H9 (cell line): ENCODE data around the gene RUNX1. TPM values are rescaled to one million over a fixed set of nuclear protein-coding genes. Genes with fewer than 3 reads are reported as not detected.
A peak's percentile ranks its signal among the peaks of the same experiment; 100 is the strongest.

Source experiments
- DNase-seq: peaks from one replicate; pipeline ENCODE4 v3.0.0-alpha.2; 2017
- H2AFZ ChIP-seq: one replicate; pipeline ENCODE4 v1.6.1; 2013; ENCODE audit warnings: mild to moderate bottlenecking, low read length, control low read depth, moderate library complexity
- H2AK5ac ChIP-seq: 2 replicates; pipeline ENCODE4 v1.6.1; 2013; ENCODE audit warnings: low read length, control low read depth, mixed read lengths; ENCODE audit not compliant: insufficient read length
- H2BK120ac ChIP-seq: one replicate; pipeline ENCODE4 v1.6.1; 2013; ENCODE audit warnings: low read depth, mild to moderate bottlenecking, low read length, control low read depth, inconsistent platforms; ENCODE audit not compliant: poor library complexity, severe bottlenecking
- H2BK12ac ChIP-seq: 2 replicates; pipeline ENCODE4 v1.6.1; 2013; ENCODE audit warnings: low read length, control low read depth, mixed read lengths, low read depth; ENCODE audit not compliant: insufficient read length
- H2BK15ac ChIP-seq: 2 replicates; pipeline ENCODE4 v1.6.1; 2013; ENCODE audit warnings: low read depth, low read length, control low read depth
- H2BK20ac ChIP-seq: one replicate; pipeline ENCODE4 v1.6.1; 2013; ENCODE audit warnings: low read depth, mild to moderate bottlenecking, low read length, control low read depth, inconsistent platforms; ENCODE audit not compliant: poor library complexity, severe bottlenecking
- H2BK5ac ChIP-seq: 2 replicates; pipeline ENCODE4 v1.6.1; 2013; ENCODE audit warnings: low read length, control low read depth, mixed read lengths; ENCODE audit not compliant: insufficient read length
- H3K14ac ChIP-seq: 2 replicates; pipeline ENCODE4 v1.6.1; 2013; ENCODE audit warnings: low read length, control low read depth; ENCODE audit not compliant: insufficient read depth
- H3K18ac ChIP-seq: 2 replicates; pipeline ENCODE4 v1.6.1; 2013; ENCODE audit warnings: low read depth, mild to moderate bottlenecking, mixed read lengths, low read length, control low read depth; ENCODE audit not compliant: insufficient read length
- H3K23ac ChIP-seq: 2 replicates; pipeline ENCODE4 v1.6.1; 2013; ENCODE audit warnings: low read length, control low read depth, mixed read lengths, low read depth; ENCODE audit not compliant: insufficient read length
- H3K23me2 ChIP-seq: 2 replicates; pipeline ENCODE4 v1.6.1; 2013; ENCODE audit warnings: low read depth, mild to moderate bottlenecking, mixed read lengths, low read length, control low read depth; ENCODE audit not compliant: insufficient read length, poor library complexity, severe bottlenecking
- H3K27ac ChIP-seq: 2 replicates; pipeline ENCODE4 v1.5.1; 2013; ENCODE audit warnings: low read length, control low read depth, mixed read lengths, low read depth; ENCODE audit not compliant: insufficient read length
- H3K27me3 ChIP-seq: 2 replicates; pipeline ENCODE4 v1.6.1; 2013; ENCODE audit warnings: low read length, control low read depth, inconsistent platforms; ENCODE audit not compliant: insufficient read depth
- H3K4ac ChIP-seq: 2 replicates; pipeline ENCODE4 v1.6.1; 2013; ENCODE audit warnings: low read depth, mild to moderate bottlenecking, control low read depth, inconsistent platforms, low read length, moderate library complexity
- H3K4me1 ChIP-seq: 2 replicates; pipeline ENCODE4 v1.6.1; 2013; ENCODE audit warnings: low read length, control low read depth, inconsistent platforms; ENCODE audit not compliant: insufficient read depth
- H3K4me2 ChIP-seq: 2 replicates; pipeline ENCODE4 v1.6.1; 2013; ENCODE audit warnings: low read length, control low read depth, mixed read lengths; ENCODE audit not compliant: insufficient read length, insufficient read depth
- H3K56ac ChIP-seq: 2 replicates; pipeline ENCODE4 v1.6.1; 2013; ENCODE audit warnings: low read depth, mild to moderate bottlenecking, mixed read lengths, low read length, control low read depth; ENCODE audit not compliant: insufficient read length
- H3K79me1 ChIP-seq: 2 replicates; pipeline ENCODE4 v1.6.1; 2013; ENCODE audit warnings: low read depth, mild to moderate bottlenecking, moderate library complexity, low read length, control low read depth, inconsistent platforms; ENCODE audit not compliant: insufficient read depth, poor library complexity, severe bottlenecking
- H3K79me2 ChIP-seq: 2 replicates; pipeline ENCODE4 v1.6.1; 2013; ENCODE audit warnings: low read length, control low read depth, inconsistent platforms; ENCODE audit not compliant: insufficient read depth
- H3K9ac ChIP-seq: 2 replicates; pipeline ENCODE4 v1.6.1; 2013; ENCODE audit warnings: low read length, control low read depth, mixed read lengths; ENCODE audit not compliant: insufficient read length; ENCODE audit errors: extremely low read depth
- H3K9me3 ChIP-seq: one replicate; pipeline ENCODE4 v1.6.1; 2013; ENCODE audit warnings: low read depth, low read length, inconsistent platforms; ENCODE audit not compliant: control insufficient read depth
- H3T11ph ChIP-seq: one replicate; pipeline ENCODE4 v1.6.1; 2013; ENCODE audit warnings: mild to moderate bottlenecking, low read length, control low read depth, inconsistent platforms
- H4K20me1 ChIP-seq: one replicate; pipeline ENCODE4 v1.6.1; 2013; ENCODE audit not compliant: control insufficient read depth, insufficient read length, insufficient read depth
- H4K5ac ChIP-seq: 2 replicates; pipeline ENCODE4 v1.6.1; 2013; ENCODE audit warnings: low read depth, mild to moderate bottlenecking, mixed read lengths, low read length, control low read depth; ENCODE audit not compliant: insufficient read length
- H4K8ac ChIP-seq: replicated peaks from 2 replicates; pipeline ENCODE4 v1.6.1; 2013; ENCODE audit warnings: low read length, control low read depth, mixed read lengths, low read depth; ENCODE audit not compliant: insufficient read length
- H4K91ac ChIP-seq: 2 replicates; pipeline ENCODE4 v1.6.1; 2013; ENCODE audit warnings: low read depth, mild to moderate bottlenecking, moderate library complexity, mixed read lengths, low read length, control low read depth; ENCODE audit not compliant: insufficient read length
- H3K27ac Mint-ChIP-seq, 3 experiments: 2 replicates in 2 of 3; 3 replicates in 1 of 3; pipeline ENCODE4 v1.8.0; 2020 to 2021; ENCODE audit warnings: mixed read lengths in 3 of 3, mild to moderate bottlenecking in 1 of 3, moderate library complexity in 1 of 3
- H3K27me3 Mint-ChIP-seq: 2 replicates; pipeline ENCODE4 v1.8.0; 2021; ENCODE audit warnings: low read depth, mild to moderate bottlenecking, moderate library complexity, mixed read lengths
- H3K36me3 Mint-ChIP-seq, 3 experiments: 2 replicates in 2 of 3; 3 replicates in 1 of 3; pipeline ENCODE4 v1.8.0; 2020 to 2021; ENCODE audit warnings: low read depth in 3 of 3, mixed read lengths in 3 of 3; ENCODE audit not compliant: insufficient read depth in 1 of 3
- H3K4me1 Mint-ChIP-seq, 2 experiments: 2 replicates each; pipeline ENCODE4 v1.8.0; 2020; ENCODE audit warnings: mixed read lengths in 2 of 2
- H3K4me3 Mint-ChIP-seq, 2 experiments: 2 replicates in 1 of 2; 3 replicates in 1 of 2; pipeline ENCODE4 v1.8.0; 2020 to 2021; ENCODE audit warnings: mild to moderate bottlenecking in 2 of 2, mixed read lengths in 2 of 2, moderate library complexity in 1 of 2
- H3K9me3 Mint-ChIP-seq, 2 experiments: 2 replicates in 1 of 2; 3 replicates in 1 of 2; pipeline ENCODE4 v1.8.0; 2020; ENCODE audit warnings: mild to moderate bottlenecking in 2 of 2, mixed read lengths in 2 of 2, moderate library complexity in 1 of 2
- CTCF ChIP-seq: fragments of 200-600 bp; sonication (generic); conservative IDR thresholded peaks from 3 replicates; pipeline ENCODE4 v1.8.0; 2021; ENCODE audit warnings: antibody characterized with exemption, mild to moderate bottlenecking
- WGBS: extraction: QIAGEN DNeasy Blood & Tissue Kit; methylation state at CpG from one replicate; pipeline ENCODE4 v1.1.7; 2013; ENCODE audit warnings: missing lambda C conversion rate, low lambda C conversion rate, mixed read lengths; ENCODE audit not compliant: insufficient read length; ENCODE audit errors: extremely low coverage; 5-methylcytosine and 5-hydroxymethylcytosine counted together
- total RNA-seq: library from RNA; stranded (reverse); gene quantifications from 2 replicates; pipeline ENCODE4 v1.2.1, GENCODE V29; 2021

Gene RUNX1
- total RNA-seq, 1 experiment from 2014 or later = 0.72 TPM

- Histone ChIP-seq H3K27ac (no peak overlapping the region), H4K5ac (no peak overlapping the region), H3K79me2 (no peaks in the 10 kb centered on the region), H4K91ac (no peak overlapping the region), H3K23ac (no peak overlapping the region), H2AFZ (no peak overlapping the region), H3K18ac (no peak overlapping the region), H4K20me1 (no peaks in the 10 kb centered on the region), H2BK120ac (no peak overlapping the region), H3K4me2 (no peak overlapping the region), H2BK12ac (no peak overlapping the region), H3K27me3 (no peaks in the 10 kb centered on the region), H3K4ac (no peak overlapping the region), H3T11ph (no peak overlapping the region), H4K8ac (no peak overlapping the region), H2BK5ac (no peak overlapping the region), H3K9ac (no peak overlapping the region), H2AK5ac (no peak overlapping the region), H3K56ac (no peak overlapping the region), H3K4me1 (peaks cover 8% of the 10 kb centered on the region), H3K79me1 (no peaks in the 10 kb centered on the region), H3K23me2 (no peaks in the 10 kb centered on the region), H2BK20ac (no peak overlapping the region), H3K9me3 (no peaks in the 10 kb centered on the region), H2BK15ac (no peak overlapping the region), H3K14ac (no peak overlapping the region; the same call in 1 of the 2 replicates)
- Mint-ChIP-seq H3K36me3 (no peaks in the 10 kb centered on the region), H3K9me3 (no peaks in the 10 kb centered on the region), H3K27ac (peak overlapping the region in 2 of 3 experiments; percentile 17 to 54; a peak in 2 of 7 replicates), H3K4me1 (peaks cover 45 to 51% of the 10 kb centered on the region in 2 experiments), H3K27me3 (peaks cover 16% of the 10 kb centered on the region), H3K4me3 (no peak overlapping the region; a peak in 1 of 5 replicates)
- no CpG with 5 or more reads among the region's 13 CpGs for WGBS
- TF ChIP-seq CTCF = no peak
- no peak for DNase-seq
Observed at GRCh38 chr21:34836103-34836932, 212.8 kb downstream of the RUNX1 start.
